Fibroblast of skin of right biceps (primary cell): ENCODE measurements around the gene UTP11.
"Not testable (repeated sequence)": the region's sequence is repeated elsewhere in the genome, so short reads cannot be mapped to it uniquely, and the experiment has no call there.

Experiments
- DNase-seq: peaks from one replicate; pipeline ENCODE4 v3.0.0-alpha.2; 2013

Gene UTP11

GRCh38 chr1:38028105-38028591 lies 15.6 kb downstream of the UTP11 start:
- no peak for DNase-seq

GRCh38 chr1:38028671-38029070 lies 16.1 kb downstream of the UTP11 start:
- no peak for DNase-seq

DNA sequence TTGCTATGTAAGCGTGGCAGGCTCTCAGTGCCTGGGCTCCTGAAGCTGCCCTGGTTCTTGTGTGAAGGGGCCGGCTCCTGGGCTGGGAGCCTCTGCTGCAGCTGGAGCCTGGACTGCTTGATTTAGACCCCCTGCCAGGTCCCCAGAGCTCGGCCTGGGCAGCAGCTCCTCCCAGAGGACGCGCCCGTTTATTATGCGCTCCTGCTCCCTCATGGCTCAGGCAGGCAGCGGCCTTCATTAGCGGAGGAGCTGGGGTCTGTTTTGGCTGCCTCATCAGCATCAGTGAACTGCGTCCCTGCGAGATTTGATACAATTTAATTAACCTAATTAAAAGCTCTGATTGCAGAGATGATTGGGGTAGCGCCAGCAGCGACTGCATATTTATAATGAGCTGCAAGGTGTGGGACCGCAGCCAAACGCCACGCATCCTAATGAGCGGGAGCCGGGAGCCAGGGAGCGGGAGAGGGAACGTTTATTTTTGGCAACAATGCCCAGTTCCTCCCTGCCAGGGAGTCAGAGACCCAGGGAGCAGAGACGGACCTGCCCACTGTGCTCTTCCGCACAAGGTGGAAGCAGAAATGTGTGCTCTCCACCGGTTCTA lies 16.6 kb downstream of the UTP11 start:
- no peak for DNase-seq

DNA sequence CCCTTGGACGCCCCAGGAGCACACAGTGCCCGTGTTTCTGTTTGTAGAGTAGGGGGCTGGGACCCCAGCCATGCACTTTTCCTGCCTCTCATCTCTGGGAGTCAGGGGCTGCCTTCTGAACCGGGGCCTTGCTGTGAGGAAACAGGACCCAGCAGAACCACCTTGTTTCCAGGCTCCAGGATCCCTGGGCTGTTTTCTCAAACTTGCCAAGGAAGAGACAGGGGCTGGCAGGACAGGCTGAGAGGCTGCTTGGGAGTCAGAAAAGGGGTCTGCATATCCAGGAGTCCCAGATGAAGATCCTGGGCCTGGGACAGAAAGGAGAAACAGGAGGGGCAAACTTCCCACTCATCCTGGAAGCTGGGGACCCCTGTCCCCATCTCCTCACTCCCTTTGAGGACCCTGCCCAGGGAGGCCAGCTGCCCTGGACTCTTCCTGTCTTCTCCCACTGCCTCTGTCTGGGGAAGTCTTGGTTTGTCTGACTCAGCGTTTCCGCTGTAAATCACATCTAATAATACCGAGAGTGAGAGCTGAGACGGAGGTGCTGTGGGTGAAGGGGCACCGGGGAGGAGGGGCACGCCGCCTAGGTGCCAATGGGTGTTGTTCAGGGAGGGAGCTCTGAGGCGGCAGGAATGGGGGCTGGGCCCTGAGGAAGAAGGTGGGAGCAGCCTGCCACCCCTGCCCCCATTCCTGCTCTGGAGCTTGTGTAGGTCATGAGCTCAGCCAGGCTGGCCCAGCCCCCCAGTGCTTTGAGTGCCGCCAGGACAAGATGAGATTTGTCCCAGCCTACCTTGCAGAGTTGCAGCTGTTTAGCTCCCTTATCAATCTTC lies 17.4 kb downstream of the UTP11 start:
- DNase-seq, result peak; percentile 82

- DNase-seq, result no peak
These were observed 18.3 kb downstream of the UTP11 start for GRCh38 chr1:38030596-38031512.

DNA sequence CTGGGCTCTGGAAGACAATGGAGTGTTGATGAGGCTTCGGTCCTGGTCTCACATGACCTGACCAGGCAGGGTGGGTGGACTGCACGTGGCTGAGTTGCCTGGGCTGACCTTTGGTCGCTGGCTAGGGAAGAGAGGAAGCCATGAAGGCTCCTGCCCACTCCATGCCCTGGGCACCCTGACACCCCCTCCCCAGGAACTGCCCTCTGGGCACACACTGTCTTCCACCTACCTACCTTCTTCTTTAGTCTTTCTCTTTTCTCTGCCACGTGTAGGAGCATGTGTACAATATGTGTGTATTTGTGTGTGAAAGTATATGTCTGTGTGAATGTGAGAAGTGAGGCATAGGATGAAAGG lies 19.0 kb downstream of the UTP11 start:
- no peak for DNase-seq

DNA sequence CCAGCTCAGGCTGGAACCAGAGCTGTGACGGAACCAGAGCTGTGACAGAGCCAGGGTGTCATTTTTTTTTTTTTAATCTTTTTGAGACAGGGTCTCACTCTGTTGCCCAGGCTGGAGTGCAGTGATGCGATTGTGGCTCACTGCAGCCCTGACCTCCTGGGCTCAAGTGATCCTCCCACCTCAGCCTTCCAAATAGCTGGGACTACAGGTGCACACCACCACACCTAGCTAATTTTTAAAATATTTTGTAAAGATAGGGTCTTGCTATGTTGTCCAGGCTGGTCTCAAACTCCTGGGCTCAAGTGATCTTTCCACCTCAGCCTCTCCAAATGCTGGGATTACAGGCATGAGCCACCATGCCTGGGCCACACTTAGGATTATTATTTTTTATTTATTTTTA lies 20.5 kb downstream of the UTP11 start:
- DNase-seq, result not testable (repeated sequence)

- no peak for DNase-seq
These were observed 22.3 kb downstream of the UTP11 start for GRCh38 chr1:38034871-38035270.

- DNase-seq, result no peak
These were observed 24.8 kb downstream of the UTP11 start for GRCh38 chr1:38037221-38037939.

- DNase-seq, result peak; percentile 83
These were observed 26.3 kb downstream of the UTP11 start for GRCh38 chr1:38038861-38039260.

DNA sequence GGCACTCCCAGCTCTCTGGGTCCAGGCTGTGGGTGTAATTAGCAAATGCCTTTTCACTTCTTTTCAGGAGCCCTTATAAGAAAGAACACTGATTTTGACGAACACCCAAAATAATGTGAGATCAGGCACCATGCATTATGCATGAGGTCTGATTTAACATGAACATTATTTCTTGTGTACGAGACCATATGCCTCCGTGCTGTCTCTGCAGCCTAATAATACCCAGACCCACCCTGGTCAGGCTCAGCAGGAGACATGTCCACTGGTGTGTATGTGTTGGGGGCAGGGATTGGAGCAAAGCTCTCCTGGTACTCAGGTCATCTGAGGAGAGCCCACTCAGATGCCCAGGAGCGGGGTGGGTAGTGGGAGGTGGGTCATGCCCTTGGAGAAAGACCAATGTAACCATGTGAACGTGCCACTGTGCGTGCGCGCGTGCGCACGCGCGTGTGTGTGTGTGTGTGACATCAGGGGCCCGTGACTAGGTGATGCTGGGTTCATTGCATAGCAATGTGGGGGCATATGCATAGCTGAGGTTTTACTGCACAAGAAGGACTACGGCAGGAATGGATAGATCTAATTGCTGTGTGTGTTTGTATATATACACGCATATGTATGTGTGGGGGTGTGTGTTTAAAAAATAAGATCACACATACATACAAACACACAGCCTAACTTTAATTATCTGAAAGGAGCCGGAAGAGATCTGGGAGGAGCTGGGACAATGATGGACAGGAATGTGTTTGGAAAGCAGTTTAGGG lies 27.0 kb downstream of the UTP11 start:
- no peak for DNase-seq

GRCh38 chr1:38041936-38042834 lies 29.7 kb downstream of the UTP11 start:
- no peak for DNase-seq

DNA sequence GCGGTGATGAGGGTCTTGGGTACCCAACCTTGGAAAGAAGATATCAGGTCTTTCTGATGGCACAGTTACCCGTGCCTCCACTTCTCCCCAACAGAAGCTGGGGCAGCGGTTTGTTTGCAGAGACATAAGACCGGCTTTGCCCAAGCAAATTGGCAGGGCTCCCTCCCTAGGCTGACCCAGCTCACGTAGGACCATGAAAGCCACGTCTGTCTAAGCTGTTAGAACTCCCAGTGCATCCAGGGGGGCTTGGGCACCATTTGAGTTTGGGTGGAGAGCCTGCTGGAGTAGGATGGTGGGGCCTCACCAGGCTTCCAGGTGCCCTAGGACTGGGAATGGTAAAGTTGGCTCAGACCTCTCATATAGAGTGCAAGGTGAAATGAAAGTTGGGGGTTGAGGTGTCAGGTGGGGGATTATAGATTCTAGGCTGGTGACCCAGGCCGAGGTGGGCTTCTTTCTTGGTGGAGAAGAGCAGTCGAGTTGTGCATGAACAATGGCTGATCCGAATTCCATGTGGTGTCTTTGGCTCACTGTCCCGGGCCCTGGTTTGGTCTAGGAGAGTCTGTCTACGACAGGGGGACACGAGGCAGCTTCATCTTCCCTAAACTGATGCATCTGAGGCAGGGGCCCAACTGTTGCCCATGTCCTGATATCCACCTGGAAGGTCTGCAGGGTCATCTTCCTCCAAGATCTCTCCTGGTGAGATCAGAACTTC lies 30.7 kb downstream of the UTP11 start:
- DNase-seq, result no peak

GRCh38 chr1:38044221-38045215 lies 32.0 kb downstream of the UTP11 start:
- DNase-seq, result no peak

GRCh38 chr1:38045401-38046332 lies 33.1 kb downstream of the UTP11 start:
- no peak for DNase-seq

DNA sequence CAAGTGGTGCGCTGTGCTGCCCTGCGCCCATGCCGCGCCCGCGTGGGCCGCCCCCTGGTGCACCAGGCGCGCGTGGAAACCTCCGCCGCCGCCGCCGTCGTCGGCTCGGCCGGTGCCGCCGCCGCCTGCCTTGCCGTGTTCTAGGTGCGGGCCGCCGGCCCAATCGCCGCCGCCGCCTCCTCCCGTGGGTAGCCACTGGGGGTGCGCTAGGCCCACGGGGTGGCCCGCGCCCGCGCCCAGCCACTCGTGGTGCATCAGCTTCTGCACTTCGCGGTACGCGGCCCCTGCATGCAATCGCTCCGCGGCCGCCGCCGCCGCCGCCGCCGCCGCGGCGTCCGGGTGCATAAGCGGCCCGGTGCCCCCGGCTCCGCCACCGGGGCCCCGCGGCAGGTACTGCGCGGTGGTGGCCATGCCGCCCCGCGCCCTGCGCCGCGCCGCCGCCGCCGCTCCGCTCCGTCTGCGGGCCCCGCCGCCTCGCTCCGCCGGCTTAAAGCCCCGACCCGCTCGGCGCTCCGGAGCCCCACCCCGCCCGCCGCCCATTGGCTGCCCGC lies 33.9 kb downstream of the UTP11 start, which contains the start of gene POU3F1:
Gene POU3F1, minus strand, starts transcription at position 461 of the 551 bp plus-strand sequence. Its CDS starts 50 bp downstream, at position 411.
- no peak for DNase-seq
